Measurements from ENCODE around the gene VANGL2.

The VANGL2 gene

GRCh38 chr1:160407839-160408801 is 7.8 kb downstream of the VANGL2 start:
- H3K4me3 ChIP-seq (ENCODE audit: low read length) = no peak overlapping the region
- no peaks in the 10 kb centered on the region for H3K27me3 ChIP-seq (ENCODE audit: insufficient read depth, low read length)
- peak overlapping the region; percentile 56 for H3K9ac ChIP-seq (ENCODE audit: low read depth, low read length)
- 77% methylated on average over 12 of the region's 12 CpGs for WGBS
- peak overlapping the region; percentile 17; the same call in 1 of the 2 replicates for H3K27ac ChIP-seq (ENCODE audit: low read depth, low read length)
- H3K4me1 ChIP-seq (ENCODE audit: insufficient read depth, low read length) = peaks cover 72% of the 10 kb centered on the region
- no peaks in the 10 kb centered on the region for H3K9me3 ChIP-seq (ENCODE audit: insufficient read depth, low read depth, low read length)
- H3K36me3 ChIP-seq (ENCODE audit: insufficient read depth, low read length) = no peaks in the 10 kb centered on the region

- 96% methylated on average over 4 of the region's 4 CpGs for WGBS
- no peaks in the 10 kb centered on the region for H3K9me3 ChIP-seq (ENCODE audit: insufficient read depth, low read depth, low read length)
- no peak overlapping the region for H3K4me3 ChIP-seq (ENCODE audit: low read length)
- no peaks in the 10 kb centered on the region for H3K27me3 ChIP-seq (ENCODE audit: insufficient read depth, low read length)
- H3K27ac ChIP-seq (ENCODE audit: low read depth, low read length) = no peak overlapping the region
- H3K36me3 ChIP-seq (ENCODE audit: insufficient read depth, low read length) = no peaks in the 10 kb centered on the region
- peaks cover 69% of the 10 kb centered on the region for H3K4me1 ChIP-seq (ENCODE audit: insufficient read depth, low read length)
- H3K9ac ChIP-seq (ENCODE audit: low read depth, low read length) = no peak overlapping the region
Measured at GRCh38 chr1:160408864-160409263, 8.5 kb downstream of the VANGL2 start.

GRCh38 chr1:160409486-160409885 is 9.1 kb downstream of the VANGL2 start:
- H3K27me3 ChIP-seq (ENCODE audit: insufficient read depth, low read length) = no peaks in the 10 kb centered on the region
- H3K27ac ChIP-seq (ENCODE audit: low read depth, low read length) = no peak overlapping the region
- H3K4me3 ChIP-seq (ENCODE audit: low read length) = no peak overlapping the region
- H3K4me1 ChIP-seq (ENCODE audit: insufficient read depth, low read length) = peaks cover 69% of the 10 kb centered on the region
- no peak overlapping the region for H3K9ac ChIP-seq (ENCODE audit: low read depth, low read length)
- H3K36me3 ChIP-seq (ENCODE audit: insufficient read depth, low read length) = no peaks in the 10 kb centered on the region
- H3K9me3 ChIP-seq (ENCODE audit: insufficient read depth, low read depth, low read length) = no peaks in the 10 kb centered on the region
- WGBS = 93% methylated on average over 5 of the region's 5 CpGs

GRCh38 chr1:160410406-160411005 is 10.1 kb downstream of the VANGL2 start:
- H3K27ac ChIP-seq (ENCODE audit: low read depth, low read length) = peak overlapping the region; percentile 66
- WGBS = 78% methylated on average over 18 of the region's 19 CpGs
- no peaks in the 10 kb centered on the region for H3K9me3 ChIP-seq (ENCODE audit: insufficient read depth, low read depth, low read length)
- peak overlapping the region; percentile 51; the same call in 1 of the 2 replicates for H3K9ac ChIP-seq (ENCODE audit: low read depth, low read length)
- H3K27me3 ChIP-seq (ENCODE audit: insufficient read depth, low read length) = no peaks in the 10 kb centered on the region
- H3K4me1 ChIP-seq (ENCODE audit: insufficient read depth, low read length) = peaks cover 60% of the 10 kb centered on the region
- H3K36me3 ChIP-seq (ENCODE audit: insufficient read depth, low read length) = peaks cover 6% of the 10 kb centered on the region; the same call in 1 of the 2 replicates
- no peak overlapping the region for H3K4me3 ChIP-seq (ENCODE audit: low read length)

- peak overlapping the region; percentile 18; the same call in 1 of the 2 replicates for H3K4me3 ChIP-seq (ENCODE audit: low read length)
- WGBS = 82% methylated on average over 6 of the region's 6 CpGs
- H3K36me3 ChIP-seq (ENCODE audit: insufficient read depth, low read length) = peaks cover 15% of the 10 kb centered on the region
- no peaks in the 10 kb centered on the region for H3K9me3 ChIP-seq (ENCODE audit: insufficient read depth, low read depth, low read length)
- no peaks in the 10 kb centered on the region for H3K27me3 ChIP-seq (ENCODE audit: insufficient read depth, low read length)
- H3K9ac ChIP-seq (ENCODE audit: low read depth, low read length) = 0 out of 2 replicates have a peak overlapping the region, but pooled peaks have one; percentile 4
- H3K4me1 ChIP-seq (ENCODE audit: insufficient read depth, low read length) = peaks cover 51% of the 10 kb centered on the region
- H3K27ac ChIP-seq (ENCODE audit: low read depth, low read length) = peak overlapping the region; percentile 24
Measured at GRCh38 chr1:160411271-160412027, 11.1 kb downstream of the VANGL2 start.

GRCh38 chr1:160412028-160412362 is 11.6 kb downstream of the VANGL2 start:
- WGBS = 86% methylated on average over 3 of the region's 3 CpGs
- Histone ChIP-seq H3K4me3 (ENCODE audit: low read length) (no peak overlapping the region), H3K9ac (ENCODE audit: low read depth, low read length) (no peak overlapping the region), H3K36me3 (ENCODE audit: insufficient read depth, low read length) (peaks cover 20% of the 10 kb centered on the region), H3K9me3 (ENCODE audit: insufficient read depth, low read depth, low read length) (no peaks in the 10 kb centered on the region), H3K4me1 (ENCODE audit: insufficient read depth, low read length) (peaks cover 51% of the 10 kb centered on the region), H3K27me3 (ENCODE audit: insufficient read depth, low read length) (no peaks in the 10 kb centered on the region), H3K27ac (ENCODE audit: low read depth, low read length) (no peak overlapping the region)

GRCh38 chr1:160413716-160414115 is 13.4 kb downstream of the VANGL2 start:
- whole genome bisulfite sequencing = 85% methylated on average over 3 of the region's 3 CpGs
- Histone ChIP-seq H3K4me1 (ENCODE audit: insufficient read depth, low read length) (peaks cover 36% of the 10 kb centered on the region), H3K9me3 (ENCODE audit: insufficient read depth, low read depth, low read length) (no peaks in the 10 kb centered on the region), H3K9ac (ENCODE audit: low read depth, low read length) (no peak overlapping the region), H3K27me3 (ENCODE audit: insufficient read depth, low read length) (no peaks in the 10 kb centered on the region), H3K4me3 (ENCODE audit: low read length) (no peak overlapping the region), H3K36me3 (ENCODE audit: insufficient read depth, low read length) (peaks cover 36% of the 10 kb centered on the region), H3K27ac (ENCODE audit: low read depth, low read length) (no peak overlapping the region)

GRCh38 chr1:160414881-160415280 is 14.5 kb downstream of the VANGL2 start:
- H3K36me3 ChIP-seq (ENCODE audit: insufficient read depth, low read length) = peaks cover 47% of the 10 kb centered on the region
- H3K4me3 ChIP-seq (ENCODE audit: low read length) = no peak overlapping the region
- no peak overlapping the region for H3K27ac ChIP-seq (ENCODE audit: low read depth, low read length)
- 97% methylated on average over 2 of the region's 2 CpGs for WGBS
- no peaks in the 10 kb centered on the region for H3K27me3 ChIP-seq (ENCODE audit: insufficient read depth, low read length)
- H3K9me3 ChIP-seq (ENCODE audit: insufficient read depth, low read depth, low read length) = no peaks in the 10 kb centered on the region
- H3K9ac ChIP-seq (ENCODE audit: low read depth, low read length) = no peak overlapping the region
- peaks cover 25% of the 10 kb centered on the region for H3K4me1 ChIP-seq (ENCODE audit: insufficient read depth, low read length)

- Histone ChIP-seq H3K36me3 (ENCODE audit: insufficient read depth, low read length) (peaks cover 56% of the 10 kb centered on the region), H3K27me3 (ENCODE audit: insufficient read depth, low read length) (no peaks in the 10 kb centered on the region), H3K9ac (ENCODE audit: low read depth, low read length) (no peak overlapping the region), H3K27ac (ENCODE audit: low read depth, low read length) (no peak overlapping the region), H3K4me1 (ENCODE audit: insufficient read depth, low read length) (peaks cover 18% of the 10 kb centered on the region), H3K4me3 (ENCODE audit: low read length) (no peak overlapping the region), H3K9me3 (ENCODE audit: insufficient read depth, low read depth, low read length) (no peaks in the 10 kb centered on the region)
- 94% methylated on average over 29 of the region's 29 CpGs for WGBS
Measured at GRCh38 chr1:160415696-160416290, 15.4 kb downstream of the VANGL2 start.

GRCh38 chr1:160416369-160416768 is 16.0 kb downstream of the VANGL2 start:
- no peaks in the 10 kb centered on the region for H3K9me3 ChIP-seq (ENCODE audit: insufficient read depth, low read depth, low read length)
- no peak overlapping the region for H3K9ac ChIP-seq (ENCODE audit: low read depth, low read length)
- H3K36me3 ChIP-seq (ENCODE audit: insufficient read depth, low read length) = peaks cover 62% of the 10 kb centered on the region
- no peak overlapping the region for H3K27ac ChIP-seq (ENCODE audit: low read depth, low read length)
- no peak overlapping the region for H3K4me3 ChIP-seq (ENCODE audit: low read length)
- WGBS = 71% methylated on average over 4 of the region's 4 CpGs
- no peaks in the 10 kb centered on the region for H3K27me3 ChIP-seq (ENCODE audit: insufficient read depth, low read length)
- peaks cover 12% of the 10 kb centered on the region; the same call in 1 of the 2 replicates for H3K4me1 ChIP-seq (ENCODE audit: insufficient read depth, low read length)

Measured in HUES64 (cell line).